IPS-20b (cell line): ENCODE results near the gene GPD2.

Experiments
- H3K27ac ChIP-seq: one replicate; pipeline ENCODE4 v1.5.1; 2013; ENCODE audit warnings: low read length
- H3K27me3 ChIP-seq: 2 replicates; pipeline ENCODE4 v1.6.1; 2013; ENCODE audit warnings: mild to moderate bottlenecking, low read length, inconsistent platforms; ENCODE audit not compliant: insufficient read depth
- H3K36me3 ChIP-seq: 2 replicates; pipeline ENCODE4 v1.6.1; 2013; ENCODE audit warnings: low read depth, mild to moderate bottlenecking, inconsistent platforms, low read length, moderate library complexity; ENCODE audit not compliant: insufficient read depth
- H3K4me1 ChIP-seq: 2 replicates; pipeline ENCODE4 v1.6.1; 2013; ENCODE audit warnings: mild to moderate bottlenecking, control low read depth, inconsistent platforms, low read length, moderate library complexity; ENCODE audit not compliant: insufficient read depth
- H3K4me3 ChIP-seq: 2 replicates; pipeline ENCODE4 v1.5.1; 2013; ENCODE audit warnings: mild to moderate bottlenecking, low read length, inconsistent platforms
- H3K9ac ChIP-seq: 2 replicates; pipeline ENCODE4 v1.6.1; 2013; ENCODE audit warnings: low read depth, mild to moderate bottlenecking, inconsistent platforms, low read length, moderate library complexity
- H3K9me3 ChIP-seq: 2 replicates; pipeline ENCODE4 v1.6.1; 2013; ENCODE audit warnings: mild to moderate bottlenecking, low read depth, low read length, inconsistent platforms; ENCODE audit not compliant: insufficient read depth

Gene GPD2

DNA sequence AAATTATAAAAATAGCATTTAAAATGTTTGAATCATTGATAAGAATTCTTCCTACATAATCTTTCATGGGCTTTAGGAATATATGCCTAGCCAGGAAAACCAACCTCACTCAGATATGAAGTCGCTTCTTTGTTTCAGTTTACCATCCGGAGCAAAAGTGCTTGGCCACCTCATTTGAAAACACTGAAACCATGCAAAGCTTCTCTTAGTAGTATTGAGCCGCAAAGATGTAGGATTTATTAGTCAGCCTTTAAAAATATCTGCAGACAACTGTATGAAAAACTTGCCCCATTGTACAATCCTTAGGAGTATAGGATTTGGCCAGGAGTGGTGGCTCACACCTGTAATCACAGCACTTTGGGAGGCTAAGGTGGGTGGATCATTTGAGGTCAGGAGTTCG is 24.3 kb upstream of the GPD2 start:
- Histone ChIP-seq H3K36me3 (no peaks in the 10 kb centered on the region), H3K27me3 (no peaks in the 10 kb centered on the region), H3K4me1 (no peaks in the 10 kb centered on the region), H3K4me3 (no peak overlapping the region), H3K9me3 (no peaks in the 10 kb centered on the region), H3K9ac (no peak overlapping the region), H3K27ac (no peak overlapping the region)

GRCh38 chr2:156421851-156422250 is 14.3 kb upstream of the GPD2 start:
- H3K9ac ChIP-seq = no peak overlapping the region
- H3K4me3 ChIP-seq = no peak overlapping the region
- H3K27me3 ChIP-seq = no peaks in the 10 kb centered on the region
- H3K27ac ChIP-seq = no peak overlapping the region
- H3K36me3 ChIP-seq = no peaks in the 10 kb centered on the region
- no peaks in the 10 kb centered on the region for H3K4me1 ChIP-seq
- no peaks in the 10 kb centered on the region for H3K9me3 ChIP-seq

DNA sequence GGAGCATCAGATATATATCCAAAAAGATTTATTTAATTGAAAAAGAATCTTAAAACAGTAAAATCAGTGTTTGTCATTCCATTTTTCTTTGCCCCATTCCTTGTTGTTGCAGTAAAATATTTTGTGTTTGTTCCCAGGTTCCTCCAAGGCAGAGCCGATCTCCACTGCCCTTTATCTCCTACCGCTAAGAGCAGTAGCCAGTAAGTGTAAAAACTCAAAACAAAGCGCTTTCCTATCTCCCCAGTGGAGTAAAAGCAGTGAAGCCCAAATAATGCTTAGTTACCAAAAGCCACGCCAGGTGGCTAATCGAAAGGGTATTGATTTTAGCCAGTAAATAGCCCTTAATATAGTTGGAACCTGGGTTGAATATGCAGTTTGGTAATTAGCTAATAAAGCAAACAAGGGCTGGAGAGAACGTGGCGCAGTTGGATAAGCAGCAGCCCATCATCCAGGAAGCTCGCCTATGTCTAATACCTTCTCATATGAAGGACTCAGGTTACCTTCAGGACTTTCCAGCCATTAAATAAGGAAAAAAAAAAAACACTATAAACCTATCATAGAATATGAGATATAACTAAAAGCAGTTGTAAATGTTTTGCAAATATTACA is 12.4 kb upstream of the GPD2 start:
- Histone ChIP-seq H3K4me3 (no peak overlapping the region), H3K27me3 (no peaks in the 10 kb centered on the region), H3K9ac (no peak overlapping the region), H3K4me1 (no peaks in the 10 kb centered on the region), H3K36me3 (no peaks in the 10 kb centered on the region), H3K9me3 (no peaks in the 10 kb centered on the region), H3K27ac (no peak overlapping the region)

DNA sequence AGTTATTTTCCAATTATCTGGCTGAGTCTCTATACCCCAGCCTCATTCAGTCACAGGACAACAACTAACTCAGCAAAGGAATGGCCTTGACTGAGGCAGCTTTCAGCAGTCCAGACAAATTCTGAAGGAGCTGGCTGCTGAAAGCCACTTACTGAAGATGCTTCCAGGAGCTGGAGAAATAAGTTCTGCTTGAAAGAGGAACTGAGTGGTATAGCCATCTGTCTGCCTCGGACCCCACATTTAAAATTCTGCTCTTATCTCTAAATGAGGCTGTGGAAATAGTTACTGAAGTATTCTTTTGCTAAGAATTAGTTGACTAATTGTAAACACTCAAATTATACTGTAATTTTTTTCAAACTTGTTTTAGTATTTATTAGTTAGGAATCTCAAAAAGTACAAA is 9.1 kb upstream of the GPD2 start:
- Histone ChIP-seq H3K4me3 (no peak overlapping the region), H3K9me3 (no peaks in the 10 kb centered on the region), H3K9ac (no peak overlapping the region), H3K4me1 (peaks cover 8% of the 10 kb centered on the region; the same call in 1 of the 2 replicates), H3K27me3 (no peaks in the 10 kb centered on the region), H3K27ac (no peak overlapping the region), H3K36me3 (no peaks in the 10 kb centered on the region)

DNA sequence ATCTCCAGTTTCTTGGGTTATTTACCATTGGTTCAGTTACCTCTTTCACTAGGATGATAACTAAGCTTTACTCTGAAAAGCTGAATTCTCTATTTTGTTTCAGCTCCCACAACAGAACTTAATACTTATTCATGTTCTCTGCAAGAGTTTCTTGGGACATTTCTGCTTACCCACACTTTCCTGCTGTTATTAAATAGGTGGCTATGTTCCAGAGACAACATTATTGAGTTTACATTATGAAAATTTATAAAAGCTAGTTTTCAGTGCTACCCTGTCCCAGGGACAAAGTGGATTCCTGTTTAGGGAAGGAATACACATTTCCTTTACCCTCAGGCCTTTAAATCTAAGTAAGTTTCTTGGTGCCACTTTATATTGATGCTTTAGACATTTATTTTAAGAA is 7.0 kb upstream of the GPD2 start:
- Histone ChIP-seq H3K27me3 (no peaks in the 10 kb centered on the region), H3K9ac (no peak overlapping the region), H3K27ac (no peak overlapping the region), H3K36me3 (no peaks in the 10 kb centered on the region), H3K4me3 (no peak overlapping the region), H3K9me3 (no peaks in the 10 kb centered on the region), H3K4me1 (peaks cover 8% of the 10 kb centered on the region; the same call in 1 of the 2 replicates)

DNA sequence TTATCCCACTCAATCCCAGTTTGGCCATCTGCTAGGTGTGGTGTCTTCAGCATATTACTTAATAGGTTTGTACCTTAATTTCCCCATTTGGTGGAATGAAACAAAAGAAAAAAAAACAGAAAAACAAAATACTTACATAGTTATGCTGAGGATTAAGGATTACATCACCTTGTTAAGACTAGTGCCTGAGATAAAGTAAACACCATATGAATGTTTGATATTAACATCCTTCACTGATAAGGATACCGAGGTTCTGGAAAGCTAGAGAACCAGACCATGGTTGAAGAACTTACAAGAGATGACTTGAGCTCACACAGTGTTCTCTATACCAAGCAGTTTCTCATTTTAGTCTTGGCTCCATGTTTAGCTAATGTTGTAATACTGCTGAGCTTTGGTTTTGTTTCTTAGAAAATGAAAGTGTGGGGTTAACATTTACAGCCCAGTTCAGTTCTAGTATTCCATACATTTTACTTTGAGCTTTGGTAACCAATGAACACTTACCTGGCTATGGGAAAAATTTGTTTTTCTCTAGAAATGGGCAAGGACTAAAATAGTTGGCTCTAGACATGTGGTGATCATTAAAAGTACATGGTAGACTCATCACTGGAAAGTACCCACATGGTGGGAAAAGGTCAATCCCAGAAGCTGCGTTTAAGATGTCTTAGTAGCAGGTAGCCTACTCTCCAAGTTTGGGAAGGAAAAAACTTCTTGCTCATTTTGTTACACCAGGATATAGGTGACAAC is 5.8 kb upstream of the GPD2 start:
- Histone ChIP-seq H3K4me1 (peaks cover 12% of the 10 kb centered on the region), H3K27ac (no peak overlapping the region), H3K36me3 (no peaks in the 10 kb centered on the region), H3K9me3 (no peaks in the 10 kb centered on the region), H3K9ac (no peak overlapping the region), H3K27me3 (no peaks in the 10 kb centered on the region), H3K4me3 (no peak overlapping the region)

DNA sequence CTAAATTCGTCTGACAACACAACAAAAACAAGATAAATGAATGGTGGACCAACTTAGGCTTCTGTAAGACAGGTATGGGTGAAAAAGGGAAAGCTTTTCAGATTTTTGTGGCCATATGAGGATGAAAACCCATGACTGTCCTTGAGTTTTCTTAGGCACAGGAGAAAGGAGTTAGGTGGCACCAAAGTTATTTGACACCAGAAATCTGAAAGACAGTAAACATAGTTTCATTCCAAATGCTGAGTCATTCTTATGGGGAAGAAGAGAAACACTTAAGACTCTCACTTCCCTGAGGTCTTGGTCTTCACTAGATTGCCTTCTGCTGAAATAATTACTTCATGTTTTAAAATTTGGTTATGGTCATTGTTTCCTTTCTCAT is 5.2 kb upstream of the GPD2 start:
- H3K9me3 ChIP-seq = no peaks in the 10 kb centered on the region
- no peak overlapping the region for H3K4me3 ChIP-seq
- H3K9ac ChIP-seq = no peak overlapping the region
- peaks cover 12% of the 10 kb centered on the region for H3K4me1 ChIP-seq
- H3K27me3 ChIP-seq = no peaks in the 10 kb centered on the region
- no peaks in the 10 kb centered on the region for H3K36me3 ChIP-seq
- no peak overlapping the region for H3K27ac ChIP-seq

GRCh38 chr2:156434461-156435291 is 1.5 kb upstream of the GPD2 start:
- H3K27ac ChIP-seq = no peak overlapping the region
- peak overlapping the region; percentile 84; the same call in 1 of the 2 replicates for H3K9ac ChIP-seq
- no peaks in the 10 kb centered on the region for H3K36me3 ChIP-seq
- H3K4me3 ChIP-seq = peak overlapping the region; percentile 83
- peaks cover 12% of the 10 kb centered on the region for H3K4me1 ChIP-seq
- H3K9me3 ChIP-seq = no peaks in the 10 kb centered on the region
- no peaks in the 10 kb centered on the region for H3K27me3 ChIP-seq

DNA sequence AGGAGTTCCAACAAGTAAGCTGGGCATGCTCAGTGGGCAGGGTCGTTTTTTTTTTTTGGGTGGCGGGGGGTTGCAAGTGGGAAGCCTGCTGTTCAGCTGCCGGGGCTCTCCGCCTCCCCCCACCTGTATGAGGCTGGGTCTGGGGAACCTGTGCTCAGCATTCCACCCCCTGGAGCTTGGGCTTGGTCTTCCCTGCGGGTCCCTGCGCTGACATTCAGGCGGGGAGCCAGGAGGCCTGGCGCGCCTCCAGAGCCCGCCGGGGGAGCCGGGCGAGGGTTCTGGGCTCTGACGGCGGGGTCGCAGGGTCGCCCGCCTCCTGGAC is 822 bp upstream of the GPD2 start:
- H3K4me1 ChIP-seq = peaks cover 12% of the 10 kb centered on the region
- H3K9ac ChIP-seq = peak overlapping the region; percentile 84
- H3K27ac ChIP-seq = peak overlapping the region; percentile 71
- peak overlapping the region; percentile 83 for H3K4me3 ChIP-seq
- no peaks in the 10 kb centered on the region for H3K9me3 ChIP-seq
- no peaks in the 10 kb centered on the region for H3K27me3 ChIP-seq
- no peaks in the 10 kb centered on the region for H3K36me3 ChIP-seq

DNA sequence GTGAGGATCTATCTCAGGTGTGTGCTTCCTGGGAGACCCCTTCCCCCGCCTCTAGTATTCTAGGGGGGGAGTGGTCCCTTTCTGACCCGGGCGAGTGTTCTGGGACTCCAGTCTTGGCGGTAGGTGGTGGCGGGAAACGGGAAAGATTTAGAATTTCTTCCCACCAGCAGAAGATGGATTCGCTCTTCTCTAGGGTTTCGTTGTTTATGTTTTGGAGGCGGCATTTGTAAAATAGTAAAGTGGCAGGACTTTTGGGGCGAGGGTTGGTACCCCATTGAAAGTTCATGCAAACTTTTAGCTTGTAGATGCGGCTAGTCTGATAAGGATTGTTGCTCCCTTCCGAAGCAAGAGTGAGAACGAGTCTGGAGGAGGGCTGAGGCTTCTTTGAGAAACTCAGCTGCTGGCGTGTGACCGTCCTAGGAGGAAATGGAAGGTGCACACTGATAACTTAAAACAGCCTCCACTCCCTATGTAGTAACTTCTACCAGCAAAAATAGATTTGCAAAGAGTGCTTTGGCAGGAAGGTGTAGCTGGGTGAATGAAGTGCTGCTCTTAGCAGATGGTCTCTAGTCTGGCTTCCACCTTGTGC is 412 bp downstream of the GPD2 start:
- Histone ChIP-seq H3K9ac (peak overlapping the region; percentile 84), H3K4me1 (peaks cover 4% of the 10 kb centered on the region), H3K9me3 (no peaks in the 10 kb centered on the region), H3K36me3 (no peaks in the 10 kb centered on the region), H3K27me3 (no peaks in the 10 kb centered on the region), H3K4me3 (peak overlapping the region; percentile 83), H3K27ac (peak overlapping the region; percentile 44)

DNA sequence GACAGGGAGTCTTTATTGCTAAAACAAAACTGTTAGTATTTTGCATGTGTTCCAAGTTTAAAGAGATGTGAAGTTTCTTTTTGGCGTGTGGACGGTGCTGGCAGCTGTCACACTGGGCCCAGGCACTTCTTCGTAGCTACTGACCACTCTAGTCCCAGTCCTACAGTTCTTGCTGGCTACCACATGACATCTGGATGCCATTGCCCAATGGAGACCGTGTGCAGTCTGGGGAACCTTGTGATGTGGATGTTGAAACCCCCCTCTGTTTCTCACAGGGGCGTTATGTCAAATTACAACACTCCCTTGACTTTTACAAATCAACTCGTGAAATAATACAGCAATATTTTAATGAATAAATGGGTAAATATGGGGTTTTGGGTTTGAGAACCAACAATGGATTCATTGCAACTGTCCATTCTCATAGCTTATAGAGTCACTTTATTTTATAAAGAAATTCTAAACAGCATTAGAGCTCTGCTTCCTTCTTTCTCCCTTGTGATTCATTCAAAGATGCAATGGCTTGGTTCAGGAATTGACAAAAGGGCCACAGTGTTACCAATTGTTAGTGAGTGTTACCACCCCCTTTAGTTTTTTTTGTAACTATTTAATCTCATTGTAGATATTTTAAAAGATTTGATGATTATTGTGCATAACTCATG is 1.2 kb downstream of the GPD2 start:
- Histone ChIP-seq H3K36me3 (no peaks in the 10 kb centered on the region), H3K4me1 (peaks cover 4% of the 10 kb centered on the region), H3K27ac (no peak overlapping the region), H3K27me3 (no peaks in the 10 kb centered on the region), H3K4me3 (peak overlapping the region; percentile 83), H3K9me3 (no peaks in the 10 kb centered on the region), H3K9ac (no peak overlapping the region; the same call in 1 of the 2 replicates)
